Neural cell (in vitro differentiated cells): Measurements from ENCODE around the gene SMAD7.

Experiments used
- EZH2 ChIP-seq: fragments of 200-600, 300-800 bp; shearing (Covaris generic), sonication (generic); IDR thresholded peaks from 2 replicates; pipeline ENCODE4 v1.6.1; 2014; ENCODE audit warnings: antibody characterized with exemption, low read length, borderline replicate concordance, mild to moderate bottlenecking; ENCODE audit not compliant: insufficient read depth, poor library complexity, severe bottlenecking
- MXI1 ChIP-seq: fragments of 450-650 bp; conservative IDR thresholded peaks from 2 replicates; pipeline ENCODE4 v1.6.1; 2014; ENCODE audit warnings: antibody characterized with exemption, mild to moderate bottlenecking; ENCODE audit not compliant: poor library complexity, severe bottlenecking
- POLR2AphosphoS5 ChIP-seq: IDR thresholded peaks from 2 replicates; pipeline ENCODE4 v1.6.1; 2012
- TF ChIP-seq, protein P1 (sequence below): fragments of 450-650 bp; IDR thresholded peaks from 2 replicates; pipeline ENCODE4 v1.5.1; 2014; ENCODE audit warnings: antibody characterized with exemption, mild to moderate bottlenecking, moderate library complexity; ENCODE audit not compliant: poor library complexity, severe bottlenecking

DNA sequence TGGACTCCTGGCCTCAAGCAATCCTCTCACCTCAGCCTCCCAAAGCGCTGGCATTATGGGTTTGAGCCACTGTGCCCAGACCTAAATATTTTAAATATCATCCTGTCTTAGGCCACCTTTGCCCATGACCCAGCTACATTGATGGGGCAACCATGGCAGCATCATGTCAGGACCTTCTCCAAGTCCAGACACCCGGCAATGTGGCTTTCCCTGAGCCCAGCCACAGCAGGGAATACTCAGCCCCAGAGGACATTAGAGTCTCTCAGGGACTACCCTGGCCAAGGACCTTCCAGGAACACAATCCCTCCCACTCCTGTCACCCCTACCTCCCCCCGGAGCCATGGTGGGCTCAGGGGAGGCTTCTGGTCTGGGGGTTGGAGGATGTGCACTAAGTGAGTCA is 72.8 kb downstream of the SMAD7 start:
- TF ChIP-seq, protein P1, sequence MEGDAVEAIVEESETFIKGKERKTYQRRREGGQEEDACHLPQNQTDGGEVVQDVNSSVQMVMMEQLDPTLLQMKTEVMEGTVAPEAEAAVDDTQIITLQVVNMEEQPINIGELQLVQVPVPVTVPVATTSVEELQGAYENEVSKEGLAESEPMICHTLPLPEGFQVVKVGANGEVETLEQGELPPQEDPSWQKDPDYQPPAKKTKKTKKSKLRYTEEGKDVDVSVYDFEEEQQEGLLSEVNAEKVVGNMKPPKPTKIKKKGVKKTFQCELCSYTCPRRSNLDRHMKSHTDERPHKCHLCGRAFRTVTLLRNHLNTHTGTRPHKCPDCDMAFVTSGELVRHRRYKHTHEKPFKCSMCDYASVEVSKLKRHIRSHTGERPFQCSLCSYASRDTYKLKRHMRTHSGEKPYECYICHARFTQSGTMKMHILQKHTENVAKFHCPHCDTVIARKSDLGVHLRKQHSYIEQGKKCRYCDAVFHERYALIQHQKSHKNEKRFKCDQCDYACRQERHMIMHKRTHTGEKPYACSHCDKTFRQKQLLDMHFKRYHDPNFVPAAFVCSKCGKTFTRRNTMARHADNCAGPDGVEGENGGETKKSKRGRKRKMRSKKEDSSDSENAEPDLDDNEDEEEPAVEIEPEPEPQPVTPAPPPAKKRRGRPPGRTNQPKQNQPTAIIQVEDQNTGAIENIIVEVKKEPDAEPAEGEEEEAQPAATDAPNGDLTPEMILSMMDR = no peak
- TF ChIP-seq EZH2 (no peak), MXI1 (no peak), POLR2AphosphoS5 (no peak)
